Uterus (tissue), 4 donors: Measurements from ENCODE around the gene SCO1. TPM values are rescaled to one million over a fixed set of nuclear protein-coding genes. Genes with fewer than 3 reads are reported as not detected.

Source experiments
- DNase-seq, 2 donors: peaks; one replicate each; pipeline ENCODE4 v3.0.0-alpha.2; 2019 to 2020
- H3K27ac ChIP-seq, 2 donors: fragments of 200-600 bp; sonication (generic); 1 replicate in 1 of 2; 2 replicates in 1 of 2; pipeline ENCODE4 v1.5.1; 2016 to 2018
- H3K27me3 ChIP-seq, 2 donors: fragments of 200-600 bp; sonication (generic); one replicate each; pipeline ENCODE4 v1.5.1; 2018 to 2019; ENCODE audit warnings: control low read depth in 1 of 2
- H3K36me3 ChIP-seq, 2 donors: fragments of 200-600 bp; sonication (generic); one replicate each; pipeline ENCODE4 v1.5.1; 2019; ENCODE audit warnings: control low read depth in 1 of 2
- H3K4me1 ChIP-seq, 2 donors: fragments of 200-600 bp; sonication (generic); one replicate each; pipeline ENCODE4 v1.5.1; 2018 to 2019; ENCODE audit warnings: control low read depth in 1 of 2
- H3K4me3 ChIP-seq, 2 donors: fragments of 200-600 bp; sonication (generic); 1 replicate in 1 of 2; 2 replicates in 1 of 2; pipeline ENCODE4 v1.5.1; 2018 to 2019; ENCODE audit warnings: mild to moderate bottlenecking in 1 of 2
- H3K9me3 ChIP-seq, 2 donors: fragments of 200-600 bp; sonication (generic); one replicate each; pipeline ENCODE4 v1.5.1; 2019; ENCODE audit warnings: control low read depth in 1 of 2
- CTCF ChIP-seq, 4 experiments: fragments of 200-600 bp in 2 of 4; fragments of 450-650 bp in 2 of 4; sonication (generic) in 2 of 4; IDR thresholded peaks; one replicate each; pipeline ENCODE4 v1.5.1; 2016 to 2019; ENCODE audit warnings: antibody characterized with exemption in 4 of 4, mild to moderate bottlenecking in 2 of 4, moderate library complexity in 1 of 4
- POLR2A ChIP-seq, 2 donors: fragments of 450-650 bp; IDR thresholded peaks; one replicate each; pipeline ENCODE4 v1.6.1; 2016; ENCODE audit warnings: antibody characterized with exemption in 2 of 2, mild to moderate bottlenecking in 1 of 2, moderate library complexity in 1 of 2
- intact Hi-C: fragments of 100-400 bp; cut with DNase I; formaldehyde crosslinking; loops from one replicate; pipeline ENCODE4 v1.15.1; 2023; ENCODE audit warnings: low total_unique reads
- total RNA-seq, 4 donors: library from RNA; depleted of rRNA in 3 of 4; stranded (reverse); fragments of >200 nt in 3 of 4; gene quantifications; one replicate each; pipeline versions ENCODE4 v1.1.0 to v1.2.4, GENCODE V29; 2014 to 2023
- donor health status: DM: yes; HTN: yes; CAD: no.

SCO1 gene
- total RNA-seq, 4 donors from 2014 or later: 7.4 to 27.0 (median 16.3) TPM

GRCh38 chr17:10729334-10730193, 32.2 kb upstream of the SCO1 start, which contains the start of gene TMEM220:
Gene TMEM220 (minus strand): TSS chr17:10730023. CDS start chr17:10729851, 172 bp downstream.
- Histone ChIP-seq H3K27me3 (no peaks in the 10 kb centered on the region), H3K36me3 (no peaks in the 10 kb centered on the region), H3K4me3 (peak within 1 kb of the TSS; percentile 44 to 72), H3K9me3 (no peaks in the 10 kb centered on the region), H3K4me1 (no peaks in the 10 kb centered on the region), H3K27ac (peak within 1 kb of the TSS; percentile 90 to 97)
- TF ChIP-seq CTCF (IDR thresholded peaks at IDR 0.05) (peak in 1 of 4 experiments; percentile 30), POLR2A (IDR thresholded peaks at IDR 0.05) (peak; percentile 59 to 85)
- intact Hi-C loops: no loop called here
- DNase-seq: peak; percentile 83 to 84

DNA sequence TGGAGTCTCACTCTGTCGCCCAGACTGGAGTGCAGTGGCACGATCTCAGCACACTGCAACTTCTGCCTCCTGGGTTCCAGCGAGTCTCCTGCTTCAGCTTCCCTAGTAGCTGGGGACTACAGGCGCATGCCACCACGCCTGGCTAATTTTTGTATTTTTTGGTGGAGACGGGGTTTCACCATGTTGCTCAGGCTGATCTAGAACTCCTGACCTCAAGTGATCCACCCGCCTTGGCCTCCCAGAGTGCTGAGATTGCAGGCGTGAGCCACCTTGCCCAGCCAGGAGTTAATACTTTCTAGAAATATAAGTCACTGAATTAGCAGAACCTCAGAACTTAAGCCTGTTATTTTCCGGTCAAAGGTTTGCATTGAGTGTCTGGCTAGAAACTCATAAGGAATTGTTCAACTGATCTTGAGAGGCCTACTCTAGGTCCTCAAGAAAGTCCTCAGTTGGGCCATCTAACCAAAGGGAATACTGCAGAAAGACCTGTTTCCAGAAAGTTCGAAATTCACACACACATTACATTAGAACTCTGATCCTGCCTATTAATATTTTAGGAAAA, 31.1 kb upstream of the SCO1 start:
- Histone ChIP-seq H3K36me3 (no peaks in the 10 kb centered on the region), H3K4me3 (no peak overlapping the region), H3K4me1 (no peaks in the 10 kb centered on the region), H3K9me3 (no peaks in the 10 kb centered on the region), H3K27me3 (no peaks in the 10 kb centered on the region), H3K27ac (peak overlapping the region; percentile 90 to 97)
- no peak for DNase-seq
- intact Hi-C loops: no loop called here
- TF ChIP-seq CTCF (IDR thresholded peaks at IDR 0.05) (no peak), POLR2A (IDR thresholded peaks at IDR 0.05) (no peak)

DNA sequence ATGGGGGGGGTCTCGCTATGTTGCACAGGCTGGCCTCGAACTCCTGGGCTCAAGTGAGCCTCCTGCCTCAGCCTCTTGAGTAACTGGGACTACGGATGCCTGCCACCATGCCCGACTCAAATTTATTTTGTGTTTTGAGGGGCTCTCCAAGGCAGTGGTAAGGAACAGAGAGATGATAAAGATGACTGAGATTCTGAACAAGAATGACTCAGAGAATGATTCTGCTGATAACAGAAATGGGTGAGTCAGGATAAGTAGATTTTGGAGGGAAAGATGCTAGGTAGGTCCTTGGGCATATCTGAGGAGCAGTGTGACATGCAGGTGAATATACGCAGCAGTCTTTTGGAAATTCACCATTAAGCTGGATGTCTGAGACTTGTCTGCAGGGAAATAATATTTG, 29.9 kb upstream of the SCO1 start:
- TF ChIP-seq POLR2A (IDR thresholded peaks at IDR 0.05) (no peak), CTCF (IDR thresholded peaks at IDR 0.05) (no peak)
- no peaks in the 10 kb centered on the region for H3K4me1 ChIP-seq
- no peak overlapping the region for H3K4me3 ChIP-seq
- no peaks in the 10 kb centered on the region for H3K9me3 ChIP-seq
- no peak for DNase-seq
- H3K36me3 ChIP-seq: no peaks in the 10 kb centered on the region
- intact Hi-C loops: no loop called here
- no peak overlapping the region for H3K27ac ChIP-seq
- no peaks in the 10 kb centered on the region for H3K27me3 ChIP-seq

GRCh38 chr17:10726196-10726595, 28.9 kb upstream of the SCO1 start:
- no peaks in the 10 kb centered on the region for H3K9me3 ChIP-seq
- H3K36me3 ChIP-seq: no peaks in the 10 kb centered on the region
- intact Hi-C loops: no loop called here
- H3K4me3 ChIP-seq: no peak overlapping the region
- H3K4me1 ChIP-seq: no peaks in the 10 kb centered on the region
- no peak overlapping the region for H3K27ac ChIP-seq
- no peak for DNase-seq
- no peak for TF ChIP-seq POLR2A (IDR thresholded peaks at IDR 0.05)
- no peak for TF ChIP-seq CTCF (IDR thresholded peaks at IDR 0.05)
- H3K27me3 ChIP-seq: no peaks in the 10 kb centered on the region

DNA sequence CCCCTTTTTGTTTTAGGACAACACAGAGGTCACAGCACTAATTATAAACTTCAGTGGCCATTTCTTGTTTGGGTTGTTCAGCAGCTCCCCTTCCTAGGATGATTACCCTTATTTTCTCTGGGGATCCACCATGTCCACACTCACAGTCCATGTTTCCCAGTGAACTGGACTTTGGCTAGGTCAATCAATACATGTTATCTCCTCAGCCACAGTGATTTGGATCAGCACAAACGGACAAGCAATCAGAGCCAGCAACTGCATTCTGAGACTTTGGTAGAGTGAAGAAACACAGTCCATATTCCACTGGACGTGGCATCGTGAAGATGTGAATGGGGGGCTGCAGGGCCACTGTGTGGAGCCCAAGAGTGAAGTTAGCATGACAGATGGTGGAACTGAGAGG, 27.9 kb upstream of the SCO1 start:
- H3K27me3 ChIP-seq: no peaks in the 10 kb centered on the region
- H3K9me3 ChIP-seq: no peaks in the 10 kb centered on the region
- H3K27ac ChIP-seq: no peak overlapping the region
- H3K4me1 ChIP-seq: no peaks in the 10 kb centered on the region
- intact Hi-C loops: no loop called here
- DNase-seq: no peak
- no peaks in the 10 kb centered on the region for H3K36me3 ChIP-seq
- no peak for TF ChIP-seq POLR2A (IDR thresholded peaks at IDR 0.05)
- TF ChIP-seq CTCF (IDR thresholded peaks at IDR 0.05): no peak
- H3K4me3 ChIP-seq: no peak overlapping the region
